ENCODE results near the gene MEAF6.
A peak's percentile ranks its signal among the peaks of the same experiment; 100 is the strongest.

DNA sequence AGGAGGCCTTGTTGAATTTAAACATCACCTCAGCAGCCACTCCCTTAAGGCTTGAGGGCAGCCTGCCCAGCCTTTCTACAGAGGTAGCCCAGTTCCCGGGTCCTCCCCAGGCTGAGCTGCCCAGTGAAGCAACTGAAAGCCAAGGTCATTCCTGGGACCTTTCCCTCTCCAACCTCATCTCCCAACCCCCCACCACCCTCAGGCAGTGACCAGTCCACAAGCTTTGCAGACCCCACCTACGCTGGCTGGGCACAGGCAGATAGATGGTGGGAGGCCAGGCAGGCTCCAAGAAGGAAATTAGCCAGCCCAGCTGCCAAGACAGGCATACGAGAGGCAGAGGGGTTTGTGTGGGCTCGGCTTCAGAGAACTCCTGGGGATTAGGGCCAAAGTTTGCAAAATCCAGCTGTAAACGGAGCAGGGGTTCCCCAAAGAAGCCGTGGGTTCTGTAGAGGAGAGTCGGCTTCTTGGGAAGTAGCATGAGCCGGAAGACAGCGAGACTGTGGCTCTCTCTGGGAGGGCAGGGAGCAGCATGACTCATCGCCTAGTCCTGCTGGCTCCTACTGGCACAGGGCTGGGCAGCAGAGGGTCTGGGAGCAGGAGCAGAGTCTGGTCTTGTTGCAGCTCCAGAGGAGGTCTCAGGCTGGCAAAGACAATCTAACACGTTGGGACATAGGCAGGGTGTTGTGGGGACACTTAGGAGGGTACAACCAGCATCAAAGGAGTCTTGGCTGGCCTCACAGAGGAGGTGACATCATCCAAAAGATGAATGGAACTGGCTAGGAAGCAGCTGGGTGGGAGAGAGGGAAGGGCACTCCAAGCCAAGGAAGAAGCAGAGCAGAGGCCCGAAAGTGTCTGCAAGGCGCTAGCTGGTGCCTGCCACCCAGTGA is 43.0 kb downstream of the MEAF6 start:
- TF ChIP-seq CTCF (IDR thresholded peaks at IDR 0.05), result no peak
- peak; percentile 62 to 74 for TF ChIP-seq POLR2AphosphoS5 (IDR thresholded peaks at IDR 0.05; ENCODE audit: insufficient read depth in 1 of 2, low read depth in 1 of 2)

Measured in vagina (tissue), 2 donors.